Measurements from ENCODE around the gene TCP1. TPM values are rescaled to one million over a fixed set of nuclear protein-coding genes. Genes with fewer than 3 reads are reported as not detected.

TCP1 gene
- total and polyA plus RNA-seq, 9 of the 15 experiments (the other 6 are each of a cell fraction or from before 2014, with no cell fraction given) = 331 to 801 (median 645) TPM

DNA sequence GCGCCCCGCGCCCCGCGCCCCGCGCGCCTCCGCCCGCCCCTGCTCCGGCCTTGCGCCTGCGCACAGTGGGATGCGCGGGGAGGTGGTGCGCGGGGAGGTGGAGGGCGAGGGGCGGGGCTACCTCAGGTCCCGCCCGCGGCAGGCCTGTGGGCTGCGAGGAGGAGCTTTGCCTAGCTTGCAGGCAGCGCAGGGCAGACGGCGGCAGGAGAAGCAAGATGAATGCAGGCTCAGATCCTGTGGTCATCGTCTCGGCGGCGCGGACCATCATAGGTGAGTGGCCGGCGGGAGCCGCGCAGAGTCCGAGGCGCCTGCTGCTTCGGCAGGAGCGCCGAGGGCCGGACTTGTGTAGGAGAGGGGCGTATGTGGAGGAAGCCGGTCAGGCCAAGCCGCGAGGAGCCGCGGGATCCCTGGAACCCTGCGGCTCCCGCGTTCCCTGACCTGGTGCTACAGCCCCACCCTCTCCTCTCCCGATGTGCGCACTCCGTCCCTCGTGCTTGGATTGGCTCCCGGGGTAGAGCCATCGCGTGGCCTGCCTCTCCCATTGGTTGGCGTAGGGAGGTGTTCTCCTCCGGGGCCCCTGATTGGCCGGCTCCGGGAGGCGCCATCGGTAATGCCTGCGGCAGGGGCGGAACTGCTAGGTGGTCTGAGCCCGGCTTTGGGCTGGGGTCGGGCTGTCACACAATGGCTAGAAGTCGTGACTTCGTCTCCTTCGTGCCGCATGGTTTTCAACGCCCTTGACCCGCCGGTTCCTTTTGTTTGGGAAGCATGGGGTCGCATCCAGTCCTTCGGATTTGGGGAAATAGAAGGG lies 27.3 kb downstream of the TCP1 start, which contains the start of gene ACAT2 (continued):
- TF ChIP-seq LARP7 (IDR thresholded peaks at IDR 0.05) = peak; percentile 43; the same call in 1 of the 2 replicates
- no peak for TF ChIP-seq ZNF23 (CRISPR knock-in tag; IDR thresholded peaks at IDR 0.05)
- no peak for TF ChIP-seq SLC30A9 (CRISPR knock-in tag; IDR thresholded peaks at IDR 0.05)
- TF ChIP-seq, protein P1, sequence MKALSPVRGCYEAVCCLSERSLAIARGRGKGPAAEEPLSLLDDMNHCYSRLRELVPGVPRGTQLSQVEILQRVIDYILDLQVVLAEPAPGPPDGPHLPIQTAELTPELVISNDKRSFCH (CRISPR knock-in tag; IDR thresholded peaks at IDR 0.05) = no peak
- TF ChIP-seq, protein P1 (tag; IDR thresholded peaks at IDR 0.05) = 0 out of 2 replicates have a peak, but pooled peaks have one; percentile 22
- peak; percentile 20 for TF ChIP-seq CCNT2 (IDR thresholded peaks at IDR 0.05; ENCODE audit: borderline replicate concordance, extremely low read depth, insufficient read length, low read depth, low read length)
- TF ChIP-seq MEIS2 (IDR thresholded peaks at IDR 0.05; ENCODE audit: partially characterized antibody) = peak; percentile 94
- TF ChIP-seq SAP30 (IDR thresholded peaks at IDR 0.05; ENCODE audit: borderline replicate concordance, insufficient read depth, low read depth, low read length, poor library complexity, severe bottlenecking) = peak; percentile 65
- no peak for TF ChIP-seq ZNF354B (CRISPR knock-in tag; IDR thresholded peaks at IDR 0.05)
- no peak for TF ChIP-seq ERF (CRISPR knock-in tag; IDR thresholded peaks at IDR 0.05)
- TF ChIP-seq, protein P2, sequence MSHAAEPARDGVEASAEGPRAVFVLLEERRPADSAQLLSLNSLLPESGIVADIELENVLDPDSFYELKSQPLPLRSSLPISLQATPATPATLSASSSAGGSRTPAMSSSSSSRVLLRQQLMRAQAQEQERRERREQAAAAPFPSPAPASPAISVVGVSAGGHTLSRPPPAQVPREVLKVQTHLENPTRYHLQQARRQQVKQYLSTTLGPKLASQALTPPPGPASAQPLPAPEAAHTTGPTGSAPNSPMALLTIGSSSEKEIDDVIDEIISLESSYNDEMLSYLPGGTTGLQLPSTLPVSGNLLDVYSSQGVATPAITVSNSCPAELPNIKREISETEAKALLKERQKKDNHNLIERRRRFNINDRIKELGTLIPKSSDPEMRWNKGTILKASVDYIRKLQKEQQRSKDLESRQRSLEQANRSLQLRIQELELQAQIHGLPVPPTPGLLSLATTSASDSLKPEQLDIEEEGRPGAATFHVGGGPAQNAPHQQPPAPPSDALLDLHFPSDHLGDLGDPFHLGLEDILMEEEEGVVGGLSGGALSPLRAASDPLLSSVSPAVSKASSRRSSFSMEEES (CRISPR knock-in tag; IDR thresholded peaks at IDR 0.05) = no peak
- TF ChIP-seq ZSCAN32 (CRISPR knock-in tag; IDR thresholded peaks at IDR 0.05) = no peak
- TF ChIP-seq ATF7 (IDR thresholded peaks at IDR 0.05) = peak; percentile 90
- no peak for TF ChIP-seq ZBED1 (IDR thresholded peaks at IDR 0.05)
- peak; percentile 94 for TF ChIP-seq POLR2A (conservative IDR thresholded peaks at IDR 0.05)
- TF ChIP-seq WHSC1 (IDR thresholded peaks at IDR 0.05; ENCODE audit: low read length) = no peak
- TF ChIP-seq ZNF12 (CRISPR knock-in tag; IDR thresholded peaks at IDR 0.05) = 0 out of 2 replicates have a peak, but pooled peaks have one; percentile 3
- TF ChIP-seq, protein P3, sequence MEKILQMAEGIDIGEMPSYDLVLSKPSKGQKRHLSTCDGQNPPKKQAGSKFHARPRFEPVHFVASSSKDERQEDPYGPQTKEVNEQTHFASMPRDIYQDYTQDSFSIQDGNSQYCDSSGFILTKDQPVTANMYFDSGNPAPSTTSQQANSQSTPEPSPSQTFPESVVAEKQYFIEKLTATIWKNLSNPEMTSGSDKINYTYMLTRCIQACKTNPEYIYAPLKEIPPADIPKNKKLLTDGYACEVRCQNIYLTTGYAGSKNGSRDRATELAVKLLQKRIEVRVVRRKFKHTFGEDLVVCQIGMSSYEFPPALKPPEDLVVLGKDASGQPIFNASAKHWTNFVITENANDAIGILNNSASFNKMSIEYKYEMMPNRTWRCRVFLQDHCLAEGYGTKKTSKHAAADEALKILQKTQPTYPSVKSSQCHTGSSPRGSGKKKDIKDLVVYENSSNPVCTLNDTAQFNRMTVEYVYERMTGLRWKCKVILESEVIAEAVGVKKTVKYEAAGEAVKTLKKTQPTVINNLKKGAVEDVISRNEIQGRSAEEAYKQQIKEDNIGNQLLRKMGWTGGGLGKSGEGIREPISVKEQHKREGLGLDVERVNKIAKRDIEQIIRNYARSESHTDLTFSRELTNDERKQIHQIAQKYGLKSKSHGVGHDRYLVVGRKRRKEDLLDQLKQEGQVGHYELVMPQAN (IDR thresholded peaks at IDR 0.05; ENCODE audit: borderline replicate concordance) = peak; percentile 66

Measured in K562 (cell line).